Prostate gland (tissue), 2 donors: Measurements from ENCODE around the gene SIK2. TPM values are rescaled to one million over a fixed set of nuclear protein-coding genes. Genes with fewer than 3 reads are reported as not detected.

ENCODE experiments used
- DNase-seq: peaks from one replicate; pipeline ENCODE4 v3.0.0-alpha.2; 2019; ENCODE audit warnings: low spot score
- H3K27ac ChIP-seq, 2 donors: fragments of 200-600 bp; sonication (generic); 2 replicates each; pipeline ENCODE4 v1.5.1; 2017 to 2019
- H3K27me3 ChIP-seq: fragments of 200-600 bp; sonication (generic); replicated peaks from 2 replicates; pipeline ENCODE4 v1.5.1; 2019; ENCODE audit not compliant: insufficient read depth
- H3K36me3 ChIP-seq, 2 donors: fragments of 200-600 bp; sonication (generic); 1 replicate in 1 of 2; 2 replicates in 1 of 2; pipeline versions ENCODE4 v1.5.1 to v1.8.1; 2017 to 2019
- H3K4me1 ChIP-seq: fragments of 200-600 bp; sonication (generic); replicated peaks from 2 replicates; pipeline ENCODE4 v1.5.1; 2019
- H3K4me3 ChIP-seq, 2 donors: fragments of 200-600 bp; sonication (generic); 2 replicates each; pipeline ENCODE4 v1.5.1; 2017 to 2019
- H3K9me3 ChIP-seq: fragments of 200-600 bp; sonication (generic); 2 replicates; pipeline ENCODE4 v1.5.1; 2017
- POLR2A ChIP-seq: fragments of 450-650 bp; IDR thresholded peaks from one replicate; pipeline ENCODE4 v1.6.1; 2016; ENCODE audit warnings: antibody characterized with exemption, mild to moderate bottlenecking
- POLR2AphosphoS5 ChIP-seq: sonication (generic); formaldehyde crosslinking; IDR thresholded peaks from one replicate; pipeline ENCODE4 v1.6.1; 2017; ENCODE audit warnings: antibody characterized with exemption
- WGBS: methylation state at CpG from one replicate; pipeline ENCODE4 v1.1.5; 2018; 5-methylcytosine and 5-hydroxymethylcytosine counted together
- intact Hi-C: fragments of 100-400 bp; cut with DNase I; formaldehyde crosslinking; loops from one replicate; pipeline ENCODE4 v1.14.2; 2022
- total RNA-seq, 2 donors: library from RNA; depleted of rRNA; stranded (reverse); fragments of >200 nt; gene quantifications; one replicate each; pipeline ENCODE4 v1.1.0, GENCODE V29; 2016
- TF ChIP-seq, protein P1 (sequence below), 4 experiments: fragments of 200-600 bp in 2 of 4; fragments of 450-650 bp in 2 of 4; sonication (generic) in 2 of 4; IDR thresholded peaks; 1 replicate in 3 of 4; 2 replicates in 1 of 4; pipeline ENCODE4 v1.5.1; 2016 to 2019; ENCODE audit warnings: antibody characterized with exemption in 4 of 4, mild to moderate bottlenecking in 2 of 4, moderate library complexity in 2 of 4

Gene SIK2
- total RNA-seq, 2 donors from 2014 or later = 13.0 to 18.7 TPM

DNA sequence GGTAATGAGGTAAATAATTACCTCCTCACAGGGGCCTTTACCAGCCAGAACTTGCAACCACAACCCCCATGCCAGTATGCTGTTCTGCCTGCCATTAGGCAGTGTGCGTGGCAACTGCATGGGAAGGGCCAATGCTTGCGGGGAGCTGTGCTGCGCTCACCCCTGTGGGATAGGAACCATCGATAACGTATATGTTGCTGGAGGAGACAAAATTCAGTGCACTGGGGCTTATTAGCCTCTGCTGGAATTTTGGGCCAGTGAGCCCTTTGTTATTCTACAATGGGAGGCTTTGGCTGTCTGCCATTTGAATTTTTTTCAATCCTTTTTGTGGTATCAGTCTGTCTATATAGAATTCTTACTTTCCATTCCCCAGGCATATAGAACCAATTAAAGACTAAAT is 116.6 kb downstream of the SIK2 start:
- no peaks in the 10 kb centered on the region for H3K27me3 ChIP-seq
- peaks cover 20% of the 10 kb centered on the region in 2 donors for H3K36me3 ChIP-seq
- intact Hi-C loops = no loop called here
- WGBS = 79% methylated on average over 5 of the region's 5 CpGs
- peak overlapping the region; percentile 32 to 56 for H3K27ac ChIP-seq
- H3K4me3 ChIP-seq = no peak overlapping the region
- no peaks in the 10 kb centered on the region for H3K9me3 ChIP-seq
- no peak for DNase-seq
- peaks cover 4% of the 10 kb centered on the region for H3K4me1 ChIP-seq
- TF ChIP-seq POLR2AphosphoS5 (no peak), POLR2A (no peak)
- TF ChIP-seq, protein P1, sequence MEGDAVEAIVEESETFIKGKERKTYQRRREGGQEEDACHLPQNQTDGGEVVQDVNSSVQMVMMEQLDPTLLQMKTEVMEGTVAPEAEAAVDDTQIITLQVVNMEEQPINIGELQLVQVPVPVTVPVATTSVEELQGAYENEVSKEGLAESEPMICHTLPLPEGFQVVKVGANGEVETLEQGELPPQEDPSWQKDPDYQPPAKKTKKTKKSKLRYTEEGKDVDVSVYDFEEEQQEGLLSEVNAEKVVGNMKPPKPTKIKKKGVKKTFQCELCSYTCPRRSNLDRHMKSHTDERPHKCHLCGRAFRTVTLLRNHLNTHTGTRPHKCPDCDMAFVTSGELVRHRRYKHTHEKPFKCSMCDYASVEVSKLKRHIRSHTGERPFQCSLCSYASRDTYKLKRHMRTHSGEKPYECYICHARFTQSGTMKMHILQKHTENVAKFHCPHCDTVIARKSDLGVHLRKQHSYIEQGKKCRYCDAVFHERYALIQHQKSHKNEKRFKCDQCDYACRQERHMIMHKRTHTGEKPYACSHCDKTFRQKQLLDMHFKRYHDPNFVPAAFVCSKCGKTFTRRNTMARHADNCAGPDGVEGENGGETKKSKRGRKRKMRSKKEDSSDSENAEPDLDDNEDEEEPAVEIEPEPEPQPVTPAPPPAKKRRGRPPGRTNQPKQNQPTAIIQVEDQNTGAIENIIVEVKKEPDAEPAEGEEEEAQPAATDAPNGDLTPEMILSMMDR (IDR thresholded peaks at IDR 0.05) = no peak

DNA sequence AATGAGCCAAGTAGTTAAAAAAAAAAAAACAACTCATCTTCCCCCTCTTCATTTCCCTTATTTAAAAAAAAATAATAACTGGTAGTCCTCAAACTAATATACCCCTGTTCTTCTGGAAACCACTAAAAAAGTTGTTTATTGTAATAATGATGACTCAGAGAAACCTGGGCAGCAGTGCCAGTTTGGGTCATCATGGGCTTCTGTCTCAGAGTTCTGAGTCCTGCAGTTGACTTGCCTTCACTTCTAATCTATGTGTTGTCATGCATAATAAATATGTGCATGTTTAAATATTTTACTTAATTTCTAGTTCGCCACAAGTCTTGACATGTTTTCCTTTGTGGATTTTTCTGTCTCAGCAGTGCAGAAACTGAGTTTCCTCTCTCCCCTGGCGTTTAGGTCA is 117.1 kb downstream of the SIK2 start:
- H3K36me3 ChIP-seq = peaks cover 20 to 24% of the 10 kb centered on the region in 2 donors
- H3K4me1 ChIP-seq = peaks cover 4% of the 10 kb centered on the region
- no peaks in the 10 kb centered on the region for H3K27me3 ChIP-seq
- no peaks in the 10 kb centered on the region for H3K9me3 ChIP-seq
- H3K27ac ChIP-seq = no peak overlapping the region
- TF ChIP-seq POLR2A (no peak), POLR2AphosphoS5 (no peak)
- TF ChIP-seq, protein P1 (IDR thresholded peaks at IDR 0.05) = no peak
- no peak for DNase-seq
- H3K4me3 ChIP-seq = no peak overlapping the region
- intact Hi-C loops = no loop called here
- 82% methylated on average over 2 of the region's 2 CpGs for WGBS

DNA sequence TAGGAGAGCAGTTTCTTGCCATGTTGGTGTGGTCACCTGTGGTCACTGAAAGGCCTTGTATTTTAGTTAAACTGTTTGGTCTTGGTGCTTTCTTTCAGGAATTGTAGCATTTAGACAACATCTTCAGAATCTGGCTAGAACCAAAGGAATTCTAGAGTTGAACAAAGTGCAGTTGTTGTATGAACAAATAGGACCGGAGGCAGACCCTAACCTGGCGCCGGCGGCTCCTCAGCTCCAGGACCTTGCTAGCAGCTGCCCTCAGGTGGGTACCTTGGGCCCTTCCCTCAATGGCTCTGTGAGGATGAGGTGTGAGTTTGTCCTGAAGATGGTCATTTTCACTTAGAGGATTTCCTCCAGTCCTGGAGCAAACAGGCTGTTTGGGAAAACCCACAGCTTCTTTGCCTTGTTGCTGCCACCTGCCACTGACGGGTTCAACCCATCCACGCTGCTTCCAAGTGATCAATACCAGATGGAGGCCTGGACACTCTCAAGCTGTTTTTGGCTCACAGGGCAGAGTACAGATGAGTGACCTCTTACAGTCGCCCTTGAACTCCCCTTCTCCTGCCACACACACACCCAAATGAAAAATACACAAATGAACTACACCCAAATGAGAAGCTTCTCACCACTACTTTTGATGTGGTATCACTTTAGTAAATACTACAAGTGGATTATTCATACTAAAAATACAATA is 118.7 kb downstream of the SIK2 start:
- Histone ChIP-seq H3K27ac (no peak overlapping the region), H3K9me3 (no peaks in the 10 kb centered on the region), H3K4me1 (peaks cover 4% of the 10 kb centered on the region), H3K27me3 (no peaks in the 10 kb centered on the region), H3K4me3 (no peak overlapping the region), H3K36me3 (peaks cover 20 to 24% of the 10 kb centered on the region in 2 donors)
- intact Hi-C loops = no loop called here
- 93% methylated on average over 7 of the region's 7 CpGs for WGBS
- DNase-seq = no peak
- no peak for TF ChIP-seq POLR2A
- no peak for TF ChIP-seq POLR2AphosphoS5
- TF ChIP-seq, protein P1 (IDR thresholded peaks at IDR 0.05) = no peak

DNA sequence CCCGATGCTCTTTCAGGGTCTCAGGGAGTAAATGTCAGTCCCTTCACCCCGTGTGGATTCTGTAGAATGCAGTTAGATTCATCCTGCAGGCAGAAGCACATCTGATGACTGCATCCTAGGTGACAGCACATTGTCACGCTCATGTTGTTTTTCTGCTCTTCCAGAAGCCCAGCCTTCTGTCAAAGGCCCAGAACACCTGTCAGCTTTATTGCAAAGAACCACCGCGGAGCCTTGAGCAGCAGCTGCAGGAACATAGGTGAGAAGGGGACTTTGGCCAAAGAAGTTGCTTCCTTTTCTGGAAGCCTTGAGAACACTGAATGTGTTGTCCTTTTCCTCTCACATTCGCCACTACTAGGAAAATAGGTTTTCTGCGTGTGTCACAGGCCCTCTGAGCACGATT is 120.3 kb downstream of the SIK2 start:
- no peak for TF ChIP-seq POLR2AphosphoS5
- TF ChIP-seq POLR2A = no peak
- TF ChIP-seq, protein P1 (IDR thresholded peaks at IDR 0.05) = no peak
- H3K36me3 ChIP-seq = peaks cover 20 to 29% of the 10 kb centered on the region in 2 donors
- no peaks in the 10 kb centered on the region for H3K9me3 ChIP-seq
- intact Hi-C loops = no loop called here
- H3K27ac ChIP-seq = no peak overlapping the region
- no peak overlapping the region for H3K4me3 ChIP-seq
- DNase-seq = no peak
- WGBS = 93% methylated on average over 8 of the region's 8 CpGs
- H3K4me1 ChIP-seq = peaks cover 4% of the 10 kb centered on the region
- H3K27me3 ChIP-seq = no peaks in the 10 kb centered on the region

DNA sequence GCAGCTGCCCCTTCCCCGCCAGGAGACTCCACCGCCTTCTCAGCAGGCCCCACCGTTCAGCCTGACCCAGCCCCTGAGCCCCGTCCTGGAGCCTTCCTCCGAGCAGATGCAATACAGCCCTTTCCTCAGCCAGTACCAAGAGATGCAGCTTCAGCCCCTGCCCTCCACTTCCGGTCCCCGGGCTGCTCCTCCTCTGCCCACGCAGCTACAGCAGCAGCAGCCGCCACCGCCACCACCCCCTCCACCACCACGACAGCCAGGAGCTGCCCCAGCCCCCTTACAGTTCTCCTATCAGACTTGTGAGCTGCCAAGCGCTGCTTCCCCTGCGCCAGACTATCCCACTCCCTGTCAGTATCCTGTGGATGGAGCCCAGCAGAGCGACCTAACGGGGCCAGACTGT is 121.3 kb downstream of the SIK2 start:
- TF ChIP-seq POLR2AphosphoS5 = no peak
- no peak for TF ChIP-seq POLR2A
- TF ChIP-seq, protein P1 (IDR thresholded peaks at IDR 0.05) = no peak
- intact Hi-C loops = no loop called here
- H3K4me3 ChIP-seq = no peak overlapping the region
- H3K9me3 ChIP-seq = no peaks in the 10 kb centered on the region
- no peak overlapping the region for H3K27ac ChIP-seq
- WGBS = 77% methylated on average over 15 of the region's 15 CpGs
- H3K36me3 ChIP-seq = peaks cover 20 to 29% of the 10 kb centered on the region in 2 donors
- no peak for DNase-seq
- H3K27me3 ChIP-seq = no peaks in the 10 kb centered on the region
- H3K4me1 ChIP-seq = peaks cover 4% of the 10 kb centered on the region
